ENCODE measurements around the gene STK39. TPM values are rescaled to one million over a fixed set of nuclear protein-coding genes. Genes with fewer than 3 reads are reported as not detected.

STK39 gene
- 10.7 to 19.8 TPM (median 18.2 TPM) in 5 replicates for total RNA-seq (2022; extraction: Qiagen RNA extraction; ENCODE audit: low read depth)

GRCh38 chr2:168247341-168248261 lies at the start of gene STK39:
STK39 (minus strand) TSS chr2:168247595; CDS start chr2:168247435, 160 bp downstream.

Other genes starting within 250 kb of the STK39 start
- gene CERS6, start 208.7 kb upstream of the STK39 start, total RNA-seq (2022; extraction: Qiagen RNA extraction; ENCODE audit: low read depth) = 8.0 to 16.4 TPM (median 15.3 TPM) in 5 replicates